ENCODE measurements around the gene UBE2J2.

The UBE2J2 gene

DNA sequence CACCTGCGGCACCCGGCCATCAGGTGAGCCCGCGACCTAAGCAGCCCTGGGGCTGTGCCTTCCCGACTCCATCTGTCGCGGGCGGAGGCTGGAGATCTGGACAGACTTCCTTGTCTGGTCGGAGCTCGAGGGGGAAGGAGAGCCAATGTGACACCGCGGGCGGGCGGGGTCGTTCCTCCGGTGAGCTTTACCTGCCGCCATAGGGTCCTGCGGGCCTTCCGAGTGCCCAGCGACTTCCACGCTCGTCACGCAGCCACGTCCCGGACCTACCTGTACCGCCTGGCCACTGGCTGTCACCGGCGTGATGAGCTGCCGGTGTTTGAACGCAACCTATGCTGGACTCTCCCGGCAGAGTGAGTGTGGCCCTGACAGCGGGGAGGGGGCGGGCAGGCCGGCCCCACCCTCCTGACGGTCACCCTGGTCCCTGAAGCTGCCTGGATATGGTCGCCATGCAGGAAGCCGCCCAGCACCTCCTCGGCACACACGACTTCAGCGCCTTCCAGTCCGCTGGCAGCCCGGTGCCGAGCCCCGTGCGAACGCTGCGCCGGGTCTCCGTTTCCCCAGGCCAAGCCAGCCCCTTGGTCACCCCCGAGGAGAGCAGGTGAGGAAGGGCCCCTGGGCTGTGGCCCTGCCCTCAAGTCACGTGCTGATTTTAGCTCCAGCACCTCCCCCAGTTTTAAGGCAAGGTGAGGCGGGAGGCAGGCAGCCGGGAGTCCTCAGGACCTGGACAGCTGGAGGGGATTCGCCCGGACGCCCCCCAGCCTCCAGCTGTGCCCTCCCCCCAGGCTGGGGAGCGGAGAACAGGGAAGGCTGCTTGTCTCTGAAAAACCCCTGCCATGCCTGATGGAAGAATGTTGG lies 35.8 kb upstream of the UBE2J2 start:
- DNase-seq, result peak in 1 of 56 donors; percentile 15

DNA sequence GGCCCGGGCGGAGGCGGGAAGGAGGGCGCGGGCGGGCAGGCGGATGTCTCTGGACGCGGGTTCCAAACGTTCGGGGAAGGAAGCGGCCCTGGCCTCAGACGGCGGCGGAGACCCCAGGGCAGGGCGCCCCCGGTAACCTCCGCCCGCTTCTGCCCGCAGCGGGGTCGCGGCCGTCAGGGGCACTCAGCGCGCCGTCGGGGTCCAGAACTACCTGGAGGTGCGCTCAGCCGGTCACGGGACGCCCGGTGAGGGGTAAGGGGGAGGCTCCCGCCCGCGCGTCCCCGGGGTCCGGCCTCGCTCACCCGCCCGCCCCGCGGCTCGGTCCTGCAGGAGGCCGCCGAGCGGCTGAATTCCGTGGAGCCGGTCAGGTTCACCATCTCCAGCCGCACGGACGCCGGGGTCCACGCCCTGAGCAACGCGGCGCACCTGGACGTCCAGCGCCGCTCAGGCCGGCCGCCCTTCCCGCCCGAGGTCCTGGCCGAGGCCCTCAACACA lies 35.1 kb upstream of the UBE2J2 start:
- DNase-seq, result peak in 2 of 56 donors; percentile 54 to 55

DNA sequence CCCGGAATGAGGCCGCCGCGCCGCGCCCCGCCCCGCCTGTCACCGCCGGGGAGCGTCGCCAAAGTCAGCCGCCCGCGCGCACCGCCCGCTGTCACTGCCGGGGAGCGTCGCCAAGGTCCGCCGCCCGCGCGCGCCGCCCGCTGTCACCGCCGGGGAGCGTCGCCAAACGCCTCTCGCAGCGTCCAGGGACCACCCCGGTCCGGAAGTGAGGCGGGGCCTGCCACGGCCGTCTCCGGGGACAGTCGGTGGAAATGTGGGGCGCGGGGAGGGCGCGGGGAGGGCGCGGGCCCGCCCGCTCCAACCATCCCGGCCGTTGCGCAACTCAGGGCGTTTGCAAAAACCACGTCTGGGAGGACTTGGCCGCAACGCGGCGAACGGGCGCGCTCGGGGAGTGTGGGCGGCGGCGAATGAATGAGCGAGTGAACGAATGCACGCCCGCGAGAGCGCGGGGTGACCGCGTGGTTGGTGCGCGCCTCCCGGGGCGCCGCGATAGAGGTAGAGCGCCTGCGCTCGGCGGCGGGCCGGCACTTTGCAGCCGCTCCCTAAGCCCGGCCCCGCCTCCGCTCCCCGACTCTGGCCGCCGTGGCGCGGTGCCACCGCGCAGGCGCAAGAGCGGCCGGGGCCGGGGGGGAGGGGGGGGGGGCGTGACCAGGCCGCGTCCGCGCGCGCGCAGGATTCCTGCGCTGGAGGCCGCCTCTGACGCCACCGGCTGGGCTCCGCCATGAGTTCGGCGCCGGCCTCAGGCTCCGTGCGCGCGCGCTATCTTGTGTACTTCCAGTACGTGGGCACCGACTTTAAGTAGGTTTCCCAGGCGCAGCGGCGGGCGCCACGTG lies 34.5 kb upstream of the UBE2J2 start, which contains the start of the genes ACAP3 and PUSL1:
TSS of gene ACAP3 (minus strand) at position 8 of the 833 bp plus-strand sequence. CDS start 115 bp downstream, outside the sequence.
TSS of gene PUSL1 (plus strand) at position 675 of the 833 bp plus-strand sequence. CDS start at position 722, 47 bp downstream.
- peak in 55 of 56 donors; percentile 61 to 98 (median 88) for DNase-seq

DNA sequence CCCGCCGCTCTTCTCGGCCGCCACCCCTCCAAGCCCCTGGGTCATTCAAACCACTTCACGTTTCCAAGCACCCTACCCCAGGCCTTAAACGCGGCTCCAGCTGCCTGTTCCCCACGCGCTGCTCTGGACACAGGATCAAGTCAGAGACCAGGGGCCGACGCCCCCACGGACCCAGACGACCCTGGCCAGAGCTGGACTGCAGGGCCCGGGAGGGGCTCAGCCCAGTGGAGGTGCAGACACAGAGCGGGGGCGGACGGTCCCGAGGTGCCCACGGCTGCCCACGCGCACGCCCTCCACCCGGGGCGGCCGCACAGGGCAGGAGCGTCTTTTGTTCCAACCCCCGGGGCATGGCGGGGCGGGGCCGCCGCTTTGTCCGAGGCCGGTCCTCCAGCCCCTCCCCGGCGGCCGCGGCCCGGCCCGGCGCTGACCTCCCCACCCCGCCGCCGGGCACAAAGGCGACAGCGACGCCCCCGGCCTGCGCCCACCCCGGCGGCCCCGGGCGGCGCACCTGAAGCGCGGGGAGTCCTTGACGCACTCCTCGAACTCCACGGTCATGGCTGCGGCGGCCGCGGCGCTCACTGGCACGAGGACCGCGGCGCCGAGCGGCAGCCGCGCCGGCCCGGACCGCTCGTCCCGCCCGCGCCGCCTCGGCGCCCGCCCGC lies 33.7 kb upstream of the UBE2J2 start:
- peak in 7 of 56 donors; percentile 27 to 63 (median 55) for DNase-seq

DNA sequence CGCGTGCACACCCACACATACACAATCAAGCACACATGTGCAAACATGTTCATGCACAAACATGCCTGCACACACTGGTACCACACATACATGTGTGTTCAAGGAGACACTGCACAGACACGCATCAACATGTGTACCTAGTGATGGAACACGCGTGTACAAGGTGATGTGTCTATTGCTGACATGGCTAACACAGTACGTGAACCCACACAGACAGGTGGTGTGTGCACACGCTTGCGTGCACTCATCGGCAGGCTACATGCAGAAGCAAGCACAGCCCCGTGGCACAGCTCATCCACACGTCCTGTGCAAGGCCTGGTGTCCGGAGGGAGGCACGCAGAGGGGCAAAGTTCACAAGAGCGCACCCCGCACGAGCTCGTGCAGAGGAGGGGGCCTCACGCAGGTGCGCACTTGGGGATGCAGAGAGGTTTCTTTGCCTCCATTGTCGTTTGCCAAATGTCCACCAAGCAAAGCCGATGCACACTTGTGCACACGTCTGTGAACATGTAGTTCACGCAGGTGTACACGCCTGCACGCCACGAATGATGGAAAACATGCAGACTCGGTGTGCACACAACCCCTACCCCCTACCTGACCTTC lies 33.1 kb upstream of the UBE2J2 start:
- DNase-seq, result peak in 2 of 56 donors; percentile 11 to 46

DNA sequence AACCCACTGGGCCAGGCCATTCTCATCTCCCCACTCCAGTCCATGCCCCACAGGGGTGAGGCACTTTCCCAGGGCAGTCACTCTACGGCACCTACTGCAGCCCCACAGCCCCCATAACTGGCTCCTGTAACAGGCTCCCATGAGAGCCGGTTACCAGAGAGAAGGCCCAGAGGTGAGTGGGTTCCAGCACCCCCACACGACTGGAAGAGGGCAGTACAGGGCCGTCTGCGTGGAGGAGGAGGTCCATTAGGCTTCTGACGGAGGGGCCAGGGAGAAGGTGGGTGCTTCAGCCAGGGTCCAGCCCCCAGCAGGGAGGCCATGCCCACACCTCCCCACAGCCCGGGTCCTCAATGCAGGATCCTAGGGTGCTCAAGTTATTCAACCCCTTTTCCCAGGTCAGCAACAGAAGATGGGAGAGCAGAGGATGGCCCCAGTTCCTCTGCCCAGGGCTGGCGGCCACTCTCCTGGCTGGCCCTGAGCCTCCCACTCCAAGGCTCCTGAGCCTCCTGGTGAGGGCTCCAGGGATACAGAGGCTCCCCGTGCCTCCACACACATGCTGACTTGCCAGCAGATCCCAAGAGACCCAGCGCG lies 32.5 kb upstream of the UBE2J2 start:
- peak in 1 of 56 donors; percentile 26 for DNase-seq

DNA sequence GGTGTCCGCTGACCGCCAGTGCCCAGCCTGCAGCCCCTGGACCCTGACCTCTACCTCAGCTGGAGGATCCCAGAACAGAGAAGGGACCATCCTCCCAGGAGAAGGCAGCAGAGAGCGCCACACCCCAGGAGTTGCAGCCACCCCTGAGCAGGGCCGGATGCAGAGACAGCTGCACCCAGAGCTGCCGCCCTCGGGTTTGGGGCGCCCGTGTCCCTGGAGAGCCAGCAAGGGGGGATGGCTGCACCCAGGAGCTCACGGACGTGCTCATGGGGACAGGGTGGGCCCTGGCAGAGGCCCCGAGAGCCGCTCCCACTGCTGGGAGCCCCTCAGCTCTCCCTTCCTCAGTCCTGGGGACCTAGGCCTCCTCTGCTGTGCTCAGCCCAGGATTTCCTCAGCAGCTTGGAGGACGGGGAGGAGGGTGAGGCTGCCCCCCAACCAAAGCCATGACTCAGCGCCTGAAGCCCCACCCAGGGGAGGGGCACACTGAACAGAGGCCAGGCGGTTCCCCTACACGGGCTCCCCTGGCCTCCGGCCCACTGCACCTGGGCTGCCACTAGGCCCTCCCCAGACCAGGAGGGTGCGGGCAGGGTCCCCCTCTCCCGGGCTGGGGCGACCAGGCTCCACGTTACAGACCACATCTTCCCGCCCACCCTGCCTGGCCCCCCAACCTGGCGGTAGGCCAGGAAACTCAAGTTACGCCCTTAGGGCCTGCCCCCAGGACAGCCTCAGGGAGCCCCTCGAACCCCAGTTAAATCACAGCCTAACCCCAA lies 31.8 kb upstream of the UBE2J2 start:
- peak in 22 of 56 donors; percentile 28 to 68 (median 46) for DNase-seq

DNA sequence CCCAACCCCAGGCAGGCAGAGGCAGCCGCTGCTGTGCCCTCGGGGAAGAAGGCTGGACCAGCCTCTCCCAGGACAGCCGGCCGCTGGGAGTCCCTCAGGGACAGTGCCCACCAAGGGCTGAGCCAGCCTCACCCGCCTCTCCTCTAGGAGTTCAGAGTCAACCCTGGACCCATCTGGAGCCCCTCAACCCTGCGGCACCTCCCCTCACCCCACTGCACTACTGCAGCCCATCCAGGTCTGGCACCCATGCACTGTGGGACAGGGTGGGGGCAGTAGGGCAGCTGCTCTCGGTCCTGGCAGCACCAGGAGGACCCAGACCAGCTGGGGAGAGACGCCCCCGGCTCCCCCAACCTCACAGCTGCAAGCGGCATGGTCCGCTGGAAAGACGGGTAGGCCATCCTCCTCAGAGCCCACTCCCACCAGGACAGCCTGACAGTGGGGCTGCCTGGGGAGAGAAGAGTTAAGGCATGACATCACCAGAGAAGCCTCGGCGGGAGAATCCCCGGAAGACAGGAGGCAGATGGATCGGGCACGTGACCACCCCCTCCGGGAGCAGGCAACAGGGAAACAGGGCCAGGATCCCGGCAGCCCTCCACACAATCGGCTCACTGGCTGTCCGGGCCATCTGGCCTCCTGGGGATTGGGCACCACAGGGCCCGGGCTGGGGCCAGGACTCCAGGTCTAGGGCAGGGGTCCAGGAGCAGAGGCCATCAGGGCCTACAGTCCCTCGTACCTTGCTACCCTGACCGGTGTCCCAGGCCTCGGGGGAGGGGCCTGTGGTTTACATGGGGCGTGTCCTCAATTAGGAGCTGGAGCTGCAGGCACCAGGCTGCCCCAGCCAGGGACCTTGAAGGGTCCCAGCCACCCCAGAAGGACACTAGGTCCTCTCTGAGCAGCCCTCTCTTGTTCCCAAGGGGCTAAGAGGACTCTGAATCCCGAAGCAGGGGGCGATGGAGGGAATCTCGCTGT lies 31.0 kb upstream of the UBE2J2 start:
- peak; percentile 51 to 97 (median 88) for DNase-seq

DNA sequence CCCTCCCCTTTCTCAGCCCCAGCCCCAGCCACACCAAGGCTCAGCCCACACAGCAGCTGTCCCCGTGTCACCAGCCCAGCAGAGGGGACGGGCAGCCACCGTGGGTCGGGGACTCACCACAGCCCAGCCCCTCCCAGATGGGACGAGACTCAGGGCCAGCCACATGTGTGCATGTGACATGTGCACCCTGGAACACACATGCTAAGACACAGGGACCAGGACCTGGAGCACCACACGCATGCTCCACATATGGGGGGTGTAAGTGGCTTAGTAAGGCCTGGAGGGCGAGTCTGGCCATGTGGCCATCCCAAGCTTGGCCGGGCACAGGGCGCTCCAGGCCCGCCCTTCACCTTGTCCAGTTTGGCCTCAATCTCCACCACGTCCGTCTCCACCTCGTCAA lies 30.1 kb upstream of the UBE2J2 start:
- peak in 1 of 56 donors; percentile 46 for DNase-seq

DNA sequence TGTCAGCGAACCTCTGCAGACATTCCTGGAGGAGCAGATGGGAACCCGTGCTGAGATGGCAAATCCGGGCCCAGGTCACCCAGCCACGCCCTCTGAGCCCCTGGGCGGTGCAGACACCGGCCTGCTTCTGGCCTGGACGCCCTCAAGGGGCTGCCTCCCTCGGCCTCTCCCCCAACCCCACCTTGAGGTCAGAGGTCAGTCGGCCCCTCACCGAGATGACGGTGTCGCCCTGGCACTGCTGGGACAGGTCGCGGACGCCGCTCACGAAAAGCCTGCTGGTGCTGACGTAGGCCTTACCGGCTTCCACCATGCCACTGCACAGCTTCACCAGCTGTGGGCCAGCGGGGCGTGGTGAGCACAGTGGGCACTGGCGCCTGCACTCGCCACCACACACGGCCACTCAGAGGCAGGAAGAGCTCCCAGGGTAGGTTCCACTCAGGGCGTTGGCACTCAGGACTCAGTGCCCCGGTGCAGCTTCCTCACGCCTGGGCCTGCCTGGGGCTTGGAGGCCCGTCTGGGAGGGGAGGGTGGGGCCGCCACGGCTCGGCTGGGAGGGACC lies 29.4 kb upstream of the UBE2J2 start:
- DNase-seq, result peak in 3 of 56 donors; percentile 26 to 51 (median 38)

DNA sequence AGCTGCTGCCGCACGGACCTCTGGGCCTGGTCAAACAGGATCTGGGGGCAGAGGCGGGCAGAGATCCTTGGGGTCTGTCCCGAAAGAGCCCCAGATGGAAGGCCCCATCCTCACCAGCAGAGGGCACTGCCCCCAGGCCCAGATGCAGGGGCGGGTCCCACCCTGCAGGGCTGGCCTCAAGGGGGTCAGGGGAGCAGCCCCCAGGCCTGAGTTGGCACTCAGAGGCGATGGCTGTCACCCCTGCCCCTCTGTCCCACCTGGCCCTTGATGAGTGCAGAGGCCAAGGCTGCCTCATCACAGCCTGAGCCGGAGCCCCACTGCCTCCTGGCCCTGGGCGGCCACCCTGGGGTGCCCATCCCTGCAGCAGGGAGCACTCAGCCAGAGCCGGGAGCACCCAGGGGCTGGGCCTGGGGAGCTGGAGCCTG lies 28.4 kb upstream of the UBE2J2 start:
- DNase-seq, result no peak

DNA sequence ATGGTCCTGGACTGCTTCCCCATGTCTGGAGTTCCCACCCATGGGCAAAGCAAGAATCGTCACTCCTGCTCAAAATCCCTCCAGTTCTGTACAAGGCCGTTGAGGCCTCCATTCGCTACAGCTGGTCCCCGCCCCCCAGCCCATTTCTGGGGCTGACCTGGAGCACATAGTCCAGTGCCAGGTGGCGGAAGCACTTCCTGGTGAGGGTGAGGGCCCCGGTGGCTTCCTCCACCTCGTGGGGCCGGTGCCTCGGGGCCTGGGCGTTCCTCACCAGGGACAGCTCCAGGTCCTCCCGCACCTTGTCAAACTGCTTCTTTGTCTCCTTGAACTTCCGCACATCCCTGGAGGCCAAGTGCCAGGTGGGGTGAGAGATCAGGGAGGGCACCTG lies 26.7 kb upstream of the UBE2J2 start:
- no peak for DNase-seq

DNA sequence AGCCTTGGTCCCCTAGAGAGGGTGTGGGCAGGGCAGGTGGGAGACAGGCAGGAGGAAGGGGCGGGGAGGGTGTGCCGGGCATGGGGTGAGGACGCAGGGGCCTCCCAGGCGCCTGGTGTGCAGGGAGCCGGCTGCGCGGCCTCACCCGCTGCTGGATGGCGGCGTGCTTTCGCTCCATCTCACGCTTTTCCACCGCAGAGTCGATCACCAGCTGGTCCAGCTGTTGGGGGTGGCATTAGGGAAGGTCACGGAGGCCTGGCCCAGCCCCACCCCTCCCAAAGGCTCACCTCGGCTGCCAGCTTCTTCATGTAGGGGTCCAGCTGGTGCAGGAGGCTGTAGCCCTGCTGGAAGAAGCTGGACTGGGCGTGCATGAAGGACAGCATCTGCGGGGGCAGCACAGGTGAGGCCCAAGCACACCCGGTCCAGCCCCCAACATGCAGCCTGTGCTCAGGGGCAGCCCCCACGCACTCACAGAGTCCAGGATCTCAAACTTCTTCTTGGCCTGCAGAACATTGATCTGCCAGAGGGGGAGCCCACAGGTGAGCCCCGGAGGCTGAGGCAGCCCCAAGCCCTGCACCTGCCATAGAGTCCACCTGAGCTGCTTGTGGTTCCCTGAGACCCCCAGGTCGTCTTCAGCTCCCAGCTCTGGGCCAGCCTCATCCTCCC lies 26.2 kb upstream of the UBE2J2 start:
- DNase-seq, result no peak

DNA sequence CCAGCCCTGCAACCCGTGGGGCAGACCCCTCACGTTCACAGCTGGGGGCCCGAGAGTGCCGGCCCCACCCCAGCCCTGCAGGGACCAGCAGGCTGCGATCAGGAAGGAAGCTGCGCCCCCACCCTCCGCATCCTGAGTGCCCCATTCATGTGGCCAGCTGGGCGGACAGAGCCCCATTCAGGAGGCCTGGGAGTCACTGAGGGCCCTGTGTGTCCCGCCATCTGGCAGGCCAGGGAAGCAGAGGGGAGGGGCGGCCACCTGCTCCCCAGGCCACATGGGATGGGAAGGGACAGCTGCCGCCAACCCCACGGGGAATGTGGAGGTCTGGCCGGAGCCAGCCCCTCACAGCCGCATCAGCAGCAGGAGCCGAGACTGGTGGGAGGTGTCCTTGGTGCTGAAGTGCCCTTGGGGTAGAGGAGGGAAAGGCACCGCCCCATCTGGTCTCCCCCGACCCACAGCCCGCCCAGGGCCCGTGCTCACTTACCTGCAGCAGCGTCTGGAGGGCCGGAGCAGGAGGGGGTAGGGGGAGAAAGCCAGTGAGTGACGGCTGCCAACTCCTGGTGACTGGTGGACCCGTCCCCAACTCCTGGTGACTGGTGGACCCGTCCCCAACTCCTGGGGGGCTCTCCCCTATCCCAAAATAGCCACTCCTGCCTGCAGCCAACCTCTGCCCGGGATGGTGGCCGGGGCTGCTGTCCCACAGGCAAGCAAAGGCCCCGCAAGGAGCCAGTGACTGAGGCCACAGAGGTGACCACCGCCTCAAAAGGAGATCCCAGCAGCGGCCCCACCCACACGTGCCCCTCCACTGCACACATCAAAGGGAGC lies 25.4 kb upstream of the UBE2J2 start:
- DNase-seq, result peak in 55 of 56 donors; percentile 27 to 99 (median 89)

DNA sequence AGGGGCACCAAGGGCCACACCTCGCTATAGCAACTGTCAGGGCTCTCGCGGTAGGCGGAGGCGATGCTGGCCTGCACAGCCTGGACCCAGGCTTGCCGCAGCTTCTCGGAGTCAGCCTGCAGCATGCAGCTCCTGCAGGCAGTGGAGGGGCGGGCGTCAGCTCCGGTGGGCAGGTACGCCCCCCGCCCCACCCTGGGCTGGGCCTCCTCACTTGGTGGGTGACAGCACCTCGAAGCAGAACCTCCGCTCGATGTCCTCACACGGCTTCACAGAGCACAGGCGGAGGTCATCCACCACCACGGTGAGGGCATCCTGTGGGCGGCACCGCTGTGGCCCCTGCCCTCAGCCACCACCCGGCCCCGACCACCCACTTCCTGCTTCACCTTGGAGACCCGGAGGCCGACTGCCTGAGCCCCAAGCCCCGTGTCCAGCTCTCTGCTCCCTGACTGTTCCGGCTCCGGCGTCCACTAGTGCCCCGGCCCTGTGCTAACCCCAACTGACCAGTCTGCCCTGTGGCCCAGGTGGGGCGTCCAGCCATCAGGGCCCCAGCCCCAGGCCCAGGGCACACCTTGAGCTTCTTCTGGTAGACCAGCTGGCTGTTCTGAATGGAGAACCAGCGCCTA lies 24.3 kb upstream of the UBE2J2 start:
- DNase-seq, result no peak

Data from amygdala (tissue), 56 donors.